ENCODE results near the gene TUBB4B.

Gene TUBB4B

DNA sequence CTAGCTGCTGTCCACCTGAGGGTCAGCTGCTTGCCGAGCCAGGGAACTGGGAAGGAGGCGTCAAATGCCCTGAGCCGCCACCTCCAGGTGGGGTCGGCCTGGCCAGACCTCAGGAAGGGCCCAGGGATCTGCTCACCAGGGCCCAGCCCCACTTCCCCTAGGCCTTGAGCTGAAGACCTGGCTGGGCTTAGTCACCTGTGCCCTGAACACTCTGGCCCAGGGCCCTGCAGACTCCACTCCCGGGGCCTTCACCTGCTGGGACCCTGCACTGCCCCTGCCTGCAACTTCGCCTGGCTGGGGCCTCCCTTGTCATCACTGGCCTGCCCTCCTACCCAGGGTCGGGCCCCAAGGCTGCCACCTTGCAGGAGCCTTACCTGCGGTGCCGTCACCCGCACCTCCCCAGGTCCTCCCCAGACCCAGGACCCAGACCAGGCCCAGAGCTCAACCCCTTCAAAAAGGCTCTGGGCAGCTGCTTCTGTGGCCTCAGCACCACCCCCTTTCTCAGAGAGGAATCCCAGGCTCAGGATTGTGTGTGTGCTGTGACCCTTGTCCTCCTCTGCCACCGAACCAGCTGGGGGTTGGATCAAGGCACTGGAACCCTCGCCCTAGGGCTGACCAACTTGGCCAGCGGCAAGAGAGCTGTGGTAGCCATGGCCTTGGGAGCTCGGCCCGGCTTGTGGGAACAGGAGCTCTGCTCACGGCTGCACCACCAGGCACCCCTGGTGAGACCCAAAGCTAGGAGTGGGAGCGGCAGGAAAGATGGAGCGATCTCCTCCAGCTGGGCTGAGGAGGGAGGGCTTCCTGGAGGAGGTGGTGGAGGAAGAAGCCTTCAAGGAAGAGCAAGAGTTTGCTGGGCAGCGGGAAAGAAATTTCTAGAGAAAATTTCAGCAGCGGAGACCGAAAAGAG lies 12.9 kb downstream of the TUBB4B start:
- no peak for DNase-seq

DNA sequence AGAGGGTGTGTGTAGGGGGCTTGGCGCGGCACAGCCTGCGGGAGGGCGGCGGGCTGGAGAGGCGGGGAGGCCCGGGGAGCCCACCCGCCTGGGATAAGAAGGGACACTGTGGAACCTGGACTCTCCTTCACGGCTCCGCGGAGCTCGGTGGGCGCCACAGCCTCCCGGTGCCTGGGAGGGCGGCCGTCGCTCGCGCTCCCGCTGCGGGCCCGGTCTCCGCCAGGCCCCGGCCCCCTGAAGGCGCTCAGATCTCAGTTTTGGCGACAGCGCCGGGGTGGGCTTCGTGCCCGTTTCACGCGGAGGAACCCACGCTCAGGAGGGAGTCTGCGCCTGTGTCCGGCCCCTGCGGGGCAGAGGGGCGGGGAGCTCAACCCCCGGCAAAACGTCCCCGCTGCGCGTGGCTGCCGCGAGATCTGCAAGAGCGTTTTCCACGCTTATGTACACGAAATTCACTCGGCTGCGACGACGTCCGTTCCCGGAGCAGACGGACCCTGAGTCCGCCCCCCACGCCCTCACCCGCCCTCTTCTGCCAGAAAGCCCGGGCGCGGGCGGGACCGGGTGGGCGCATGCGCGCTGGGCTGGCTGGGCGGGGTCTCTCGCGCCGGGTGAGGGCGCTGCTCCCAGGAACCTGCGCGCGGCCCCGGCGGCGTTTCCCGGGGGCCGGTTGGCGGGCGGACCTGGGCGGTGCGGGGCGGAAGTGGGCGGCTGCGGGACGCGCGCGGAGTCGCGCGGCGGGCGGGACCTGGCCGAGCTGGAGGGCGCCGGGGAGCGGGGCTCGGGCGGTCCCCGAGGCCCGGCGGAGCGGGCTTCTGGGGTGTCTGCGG lies 13.7 kb downstream of the TUBB4B start, which contains the start of gene NELFB:
Gene NELFB (plus strand): TSS at position 704 of the 824 bp plus-strand sequence.
- peak; percentile 92 for DNase-seq

DNA sequence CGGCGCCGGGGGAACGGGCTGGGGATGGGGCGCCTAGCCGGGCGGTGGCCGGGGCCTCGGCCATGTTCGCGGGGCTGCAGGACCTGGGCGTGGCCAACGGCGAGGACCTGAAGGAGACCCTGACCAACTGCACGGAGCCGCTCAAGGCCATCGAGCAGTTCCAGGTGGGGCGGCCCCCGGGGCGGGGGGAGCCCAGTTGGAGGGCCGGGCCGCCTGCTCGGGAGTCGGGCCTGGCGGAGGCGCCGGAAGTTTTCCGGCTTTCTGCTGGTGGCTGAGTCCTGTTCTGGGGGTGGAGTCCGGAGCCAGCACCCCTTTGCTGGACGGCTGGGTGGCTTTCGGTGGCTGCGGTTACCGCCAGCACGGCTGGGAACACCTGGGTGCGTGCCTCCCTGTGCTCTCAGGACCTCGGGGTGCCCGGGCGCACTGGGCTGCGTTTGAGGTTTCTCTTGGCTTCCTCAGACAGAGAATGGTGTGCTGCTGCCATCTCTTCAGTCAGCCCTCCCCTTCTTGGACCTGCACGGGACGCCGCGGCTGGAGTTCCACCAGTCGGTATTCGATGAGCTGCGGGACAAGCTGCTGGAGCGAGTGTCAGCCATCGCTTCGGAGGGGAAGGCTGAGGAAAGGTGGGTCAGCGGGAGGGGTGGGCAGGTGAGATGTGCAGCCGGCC lies 14.5 kb downstream of the TUBB4B start:
- DNase-seq = peak; percentile 56

DNA sequence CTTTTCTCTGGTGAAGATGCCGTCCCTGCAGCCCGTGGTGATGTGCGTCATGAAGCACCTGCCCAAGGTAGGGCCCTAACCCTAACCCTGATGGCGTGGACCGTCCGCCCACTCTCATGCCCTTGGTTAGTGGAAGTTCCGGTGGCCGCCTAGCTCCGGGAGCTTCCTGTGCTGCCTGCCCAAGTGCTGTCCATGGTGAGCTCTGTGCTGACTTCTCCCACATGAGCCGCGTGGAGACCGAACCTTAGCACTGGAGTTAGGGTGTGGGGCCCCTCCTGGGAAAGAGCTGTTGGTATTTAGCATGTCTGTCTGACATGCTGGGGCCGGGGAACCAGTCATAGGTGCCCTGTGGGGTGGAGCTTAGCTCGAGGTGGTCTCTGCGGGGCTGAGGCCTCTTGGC lies 15.3 kb downstream of the TUBB4B start:
- no peak for DNase-seq

DNA sequence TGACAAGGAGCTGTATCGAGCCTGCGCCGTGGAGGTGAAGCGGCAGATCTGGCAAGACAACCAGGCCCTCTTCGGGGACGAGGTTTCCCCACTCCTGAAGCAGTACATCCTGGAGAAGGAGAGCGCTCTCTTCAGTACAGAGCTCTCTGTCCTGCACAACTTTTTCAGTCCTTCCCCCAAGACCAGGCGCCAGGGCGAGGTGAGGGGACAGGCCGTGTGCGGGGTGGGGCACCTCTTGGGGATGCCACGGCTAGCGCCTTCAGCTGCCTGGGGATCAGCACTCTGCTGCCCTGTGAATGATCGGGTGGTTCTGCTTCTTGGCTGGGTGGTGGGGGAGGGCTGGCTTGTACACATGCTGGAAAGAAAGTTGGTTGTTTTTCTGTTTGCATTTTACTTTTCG lies 15.8 kb downstream of the TUBB4B start:
- DNase-seq = peak; percentile 61

DNA sequence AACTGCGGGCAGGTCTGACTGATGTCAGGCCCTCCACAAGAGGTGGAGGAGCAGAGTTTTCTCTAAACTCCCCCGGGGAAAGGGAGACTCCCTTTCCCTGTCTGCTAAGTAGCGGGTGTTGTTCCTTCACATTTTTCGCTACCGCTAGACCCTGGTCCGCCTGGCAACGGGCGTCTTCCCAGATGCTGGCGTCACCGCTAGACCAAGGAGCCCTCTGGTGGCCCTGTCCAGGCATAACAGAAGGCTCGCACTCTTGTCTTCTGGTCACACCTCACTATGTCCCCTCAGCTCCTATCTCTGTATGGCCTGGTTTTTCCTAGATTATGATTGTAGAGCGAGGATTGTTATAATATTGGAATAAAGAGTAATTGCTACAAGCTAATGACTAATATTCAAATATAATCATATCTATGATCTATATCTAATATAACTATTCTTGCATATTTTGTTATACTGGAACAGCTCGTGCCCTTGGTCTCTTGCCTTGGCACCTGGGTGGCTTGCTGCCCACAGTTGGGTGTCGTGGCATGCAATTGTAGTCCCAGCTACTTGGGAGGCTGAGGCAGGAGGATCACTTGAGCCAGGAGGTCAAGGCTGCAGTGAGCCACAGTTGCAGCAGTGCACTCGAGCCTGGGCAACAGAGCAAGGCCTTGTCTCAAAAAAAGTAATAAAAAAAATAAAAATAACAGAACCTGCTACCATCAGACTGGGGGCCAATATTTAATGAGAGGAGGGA lies 21.3 kb downstream of the TUBB4B start:
- peak; percentile 29 for DNase-seq

DNA sequence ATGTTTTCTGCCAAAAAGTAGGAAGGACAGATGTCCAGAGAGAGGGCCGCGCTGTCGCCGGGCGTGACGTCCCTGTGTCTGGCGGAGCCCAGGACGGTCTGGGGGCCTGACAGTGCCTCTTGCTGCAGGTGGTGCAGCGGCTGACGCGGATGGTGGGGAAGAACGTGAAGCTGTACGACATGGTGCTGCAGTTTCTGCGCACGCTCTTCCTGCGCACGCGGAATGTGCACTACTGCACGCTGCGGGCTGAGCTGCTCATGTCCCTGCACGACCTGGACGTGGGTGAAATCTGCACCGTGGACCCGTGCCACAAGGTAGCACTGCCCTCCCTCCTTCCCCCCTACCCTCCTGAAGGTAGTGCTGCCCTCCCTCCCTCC lies 21.8 kb downstream of the TUBB4B start:
- no peak for DNase-seq

DNA sequence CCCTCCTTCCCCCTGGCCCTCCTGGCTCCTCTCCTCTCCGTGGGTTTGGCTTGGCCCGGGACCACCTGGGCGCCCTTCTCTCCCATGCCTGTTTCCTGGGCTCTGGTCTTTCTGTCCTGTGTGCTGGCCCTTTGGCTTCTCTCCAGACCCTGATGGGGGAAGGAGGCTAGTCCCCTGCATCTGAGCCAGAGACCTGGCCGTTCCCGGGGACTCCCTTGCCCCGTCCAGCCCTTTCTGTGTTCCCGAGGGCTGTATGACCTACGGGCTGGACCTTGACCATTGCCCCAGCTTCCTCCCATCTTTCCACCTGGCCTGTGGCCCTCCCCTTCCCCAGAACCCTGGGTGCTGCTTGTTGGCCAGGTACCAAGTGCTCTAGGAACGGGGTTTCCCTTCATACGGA lies 22.4 kb downstream of the TUBB4B start:
- no peak for DNase-seq

DNA sequence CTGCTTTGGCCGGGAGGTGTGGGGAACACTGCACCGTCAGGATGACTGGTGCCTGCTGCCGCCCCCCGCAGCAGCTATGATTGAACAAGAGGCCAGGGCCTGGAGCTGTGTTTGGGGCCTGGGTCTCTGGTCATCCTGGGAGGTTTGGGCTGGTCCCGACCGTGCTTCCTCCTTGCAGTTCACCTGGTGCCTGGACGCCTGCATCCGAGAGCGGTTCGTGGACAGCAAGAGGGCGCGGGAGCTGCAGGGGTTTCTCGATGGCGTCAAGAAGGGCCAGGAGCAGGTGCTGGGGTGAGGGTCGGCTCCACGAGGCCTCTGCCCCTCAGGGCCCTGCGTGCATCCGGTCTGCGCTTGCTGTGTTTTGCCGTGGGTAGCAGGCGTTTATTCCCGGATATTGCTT lies 23.0 kb downstream of the TUBB4B start:
- no peak for DNase-seq

DNA sequence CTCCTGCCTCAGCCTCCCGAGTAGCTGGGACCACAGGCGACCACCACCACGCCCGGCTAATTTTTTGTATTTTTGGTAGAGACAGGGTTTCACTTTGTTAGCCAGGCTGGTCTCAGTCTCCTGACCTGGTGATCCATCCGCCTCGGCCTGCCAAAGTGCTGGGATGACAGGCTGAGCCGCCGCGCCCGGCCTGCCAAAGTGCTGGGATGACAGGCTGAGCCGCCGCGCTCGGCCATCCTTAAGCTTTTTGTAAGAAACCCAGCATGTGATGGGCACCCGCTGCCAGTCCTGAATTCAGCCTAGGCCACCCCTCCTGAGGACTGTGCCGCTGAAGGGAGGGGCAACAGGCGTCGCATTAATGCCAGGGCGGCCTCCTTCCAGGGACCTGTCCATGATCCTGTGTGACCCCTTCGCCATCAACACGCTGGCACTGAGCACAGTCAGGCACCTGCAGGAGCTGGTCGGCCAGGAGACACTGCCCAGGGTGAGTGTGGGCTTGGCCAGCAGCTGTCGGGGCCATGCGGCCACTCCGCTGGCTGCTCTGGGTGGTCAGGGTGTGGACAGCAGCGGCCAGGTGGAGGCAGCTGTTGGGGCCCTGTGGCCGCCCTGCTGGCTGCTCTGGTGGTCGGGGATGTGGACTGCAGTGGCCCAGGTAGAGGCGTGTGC lies 24.5 kb downstream of the TUBB4B start:
- DNase-seq = no peak

DNA sequence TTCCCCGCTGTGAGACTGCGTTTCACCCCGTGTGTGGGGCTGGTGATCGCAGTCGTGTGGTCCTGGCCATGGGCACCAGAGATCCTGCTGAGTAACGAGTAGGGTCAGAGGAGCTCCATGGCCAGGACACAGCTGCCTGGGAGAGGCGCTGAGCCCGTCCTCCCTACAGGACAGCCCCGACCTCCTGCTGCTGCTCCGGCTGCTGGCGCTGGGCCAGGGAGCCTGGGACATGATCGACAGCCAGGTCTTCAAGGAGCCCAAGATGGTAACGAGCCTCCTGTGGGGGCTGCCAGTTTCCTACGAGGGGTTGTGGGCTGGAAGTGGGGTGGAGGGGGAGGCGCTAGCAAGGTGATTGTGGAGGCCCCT lies 25.1 kb downstream of the TUBB4B start:
- no peak for DNase-seq

DNA sequence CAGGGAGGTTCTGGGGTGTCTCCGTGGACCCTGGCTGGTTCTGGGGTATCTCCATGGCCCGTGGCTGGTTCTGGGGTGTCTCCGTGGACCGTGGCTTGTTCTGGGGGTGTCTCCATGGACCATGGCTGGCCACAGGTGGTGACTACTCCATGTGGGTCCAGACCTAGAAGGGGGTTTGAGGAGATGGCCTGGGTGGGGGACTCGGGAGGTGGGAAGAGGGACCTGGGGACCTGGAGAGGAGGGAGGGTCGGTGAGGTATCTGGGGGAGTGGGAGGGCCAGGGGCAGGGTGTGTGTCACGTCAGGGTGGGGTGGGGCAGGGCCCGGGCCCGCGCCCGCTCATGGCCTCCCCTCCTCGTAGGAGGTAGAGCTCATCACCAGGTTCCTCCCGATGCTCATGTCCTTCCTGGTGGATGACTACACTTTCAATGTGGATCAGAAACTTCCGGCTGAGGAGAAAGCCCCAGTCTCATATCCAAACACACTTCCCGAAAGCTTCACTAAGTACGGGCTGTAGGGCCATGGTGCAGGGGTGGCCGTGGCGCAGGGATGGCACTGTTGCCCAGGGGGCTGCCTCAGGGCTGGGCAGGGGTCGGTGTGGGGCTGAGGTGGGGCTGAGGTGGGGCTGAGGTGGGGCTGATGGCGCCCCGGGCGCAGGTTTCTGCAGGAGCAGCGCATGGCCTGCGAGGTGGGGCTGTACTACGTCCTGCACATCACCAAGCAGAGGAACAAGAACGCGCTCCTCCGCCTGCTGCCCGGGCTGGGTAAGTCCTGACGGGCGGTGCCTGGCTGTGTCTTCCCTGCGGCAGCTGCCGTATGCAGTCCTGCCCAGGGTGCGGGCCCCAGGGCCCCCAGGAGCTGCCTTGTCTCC lies 25.7 kb downstream of the TUBB4B start:
- no peak for DNase-seq

DNA sequence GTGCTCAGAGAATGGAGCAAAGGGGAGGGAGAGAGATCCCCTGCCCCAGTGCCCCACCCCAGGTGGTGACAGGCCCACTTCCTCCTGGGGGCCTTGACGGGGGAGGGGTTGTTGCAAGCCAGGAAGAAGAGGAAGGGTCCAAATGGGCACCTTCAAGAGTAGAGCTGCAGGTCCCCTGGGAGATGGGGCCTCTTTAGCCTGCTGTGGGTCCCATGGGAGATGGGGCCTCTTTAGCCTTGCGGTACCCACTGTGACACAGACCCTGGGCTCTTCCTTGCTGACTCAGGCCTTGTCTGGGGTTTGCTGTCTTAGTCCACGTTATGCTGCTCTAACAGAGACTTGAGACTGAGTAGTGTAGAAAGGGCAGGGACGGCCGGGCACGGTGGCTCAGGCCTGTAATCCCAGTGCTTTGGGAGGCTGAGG lies 26.9 kb downstream of the TUBB4B start:
- no peak for DNase-seq

DNA sequence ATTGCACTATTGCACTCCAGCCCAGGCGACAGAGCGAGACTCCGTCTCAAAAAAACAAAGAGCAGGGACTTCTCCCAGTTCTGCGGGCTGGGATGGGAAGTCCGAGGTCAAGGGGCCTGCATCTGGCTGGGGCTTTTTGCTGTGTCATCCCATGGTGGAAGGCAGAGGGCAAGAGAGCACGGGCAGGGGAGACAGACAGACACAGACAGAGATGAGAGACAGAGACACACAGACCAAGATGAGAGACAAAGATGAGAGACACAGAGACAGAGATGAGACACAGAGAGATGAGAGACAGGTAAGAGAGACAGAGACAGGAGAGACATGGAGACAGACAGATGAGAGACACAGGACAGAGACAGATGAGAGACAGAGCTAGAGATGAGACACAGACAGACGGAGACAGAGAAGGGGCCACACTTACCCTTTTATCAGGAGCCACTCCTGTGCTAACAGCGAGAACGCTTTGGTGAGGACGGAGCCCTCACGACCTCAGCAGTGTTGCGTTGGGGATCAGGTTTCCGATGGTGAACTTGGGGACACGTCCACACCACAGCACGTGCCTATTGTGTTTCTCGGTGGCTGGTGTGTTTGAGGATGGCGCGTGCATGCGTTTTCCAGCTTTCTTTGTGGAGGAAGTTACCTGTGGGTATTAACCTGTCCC lies 27.6 kb downstream of the TUBB4B start:
- DNase-seq = no peak

DNA sequence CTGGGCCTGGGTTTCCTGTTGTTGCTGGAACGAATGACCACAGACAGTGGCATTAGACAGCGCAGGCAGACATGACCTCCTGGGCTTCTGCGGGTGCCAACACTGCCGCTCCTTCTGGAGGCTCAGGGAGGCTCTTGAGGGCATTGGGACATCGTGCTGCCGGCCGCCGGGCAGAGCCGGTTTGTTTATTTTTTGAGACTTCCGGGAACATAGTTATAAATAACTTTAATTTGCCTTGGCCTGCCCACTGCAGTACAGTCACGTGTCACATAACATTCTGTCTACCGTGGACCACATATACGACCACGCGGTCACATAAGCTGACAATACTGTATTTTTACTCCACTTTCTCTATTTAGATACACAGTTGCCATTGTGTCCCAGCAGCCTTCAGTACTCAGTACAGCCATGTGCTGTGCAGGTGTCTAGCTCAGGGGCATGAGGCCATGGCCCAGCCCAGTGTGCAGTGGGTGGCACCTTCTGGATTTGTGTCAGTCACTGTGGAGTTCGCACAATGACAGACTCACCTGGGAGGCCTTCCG lies 28.2 kb downstream of the TUBB4B start:
- DNase-seq = no peak

DNA sequence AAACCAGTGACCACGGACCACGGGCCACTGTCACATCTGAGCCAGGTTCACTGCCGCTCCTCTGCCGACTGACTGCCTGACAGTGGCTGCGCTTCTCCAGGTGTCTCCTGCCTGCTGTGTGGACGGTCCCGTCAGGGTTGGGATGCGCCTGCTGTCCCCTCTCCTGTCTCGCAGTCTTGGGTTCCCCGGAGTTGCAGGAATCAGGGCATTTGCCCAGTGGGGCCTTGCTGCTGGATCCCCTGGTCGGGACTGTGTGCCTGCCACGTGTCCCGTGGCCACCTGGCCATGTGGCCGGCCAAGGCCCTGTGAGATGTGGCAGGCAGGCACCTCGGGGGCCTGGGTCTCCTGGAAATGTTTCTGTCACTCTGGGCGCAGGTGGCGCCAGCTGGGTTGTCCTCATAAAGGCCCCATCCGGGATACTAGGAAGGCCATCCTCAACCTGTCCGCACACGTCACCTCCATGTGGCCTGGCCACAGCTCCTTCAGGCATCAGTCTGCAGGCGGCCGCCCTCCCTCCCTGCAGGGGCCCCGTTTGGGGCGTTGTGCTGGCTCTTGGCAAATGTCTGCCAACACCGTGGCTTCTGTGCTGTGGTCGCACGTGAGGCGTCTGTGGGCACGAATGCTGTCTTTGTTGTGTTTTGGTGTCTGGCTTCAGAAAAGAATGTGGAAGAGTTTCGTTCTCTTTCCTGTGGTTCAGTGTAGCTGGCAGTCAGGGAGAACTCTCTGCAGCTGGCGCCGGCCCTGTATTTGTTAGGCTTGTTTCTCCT lies 30.0 kb downstream of the TUBB4B start:
- DNase-seq = peak; percentile 47

DNA sequence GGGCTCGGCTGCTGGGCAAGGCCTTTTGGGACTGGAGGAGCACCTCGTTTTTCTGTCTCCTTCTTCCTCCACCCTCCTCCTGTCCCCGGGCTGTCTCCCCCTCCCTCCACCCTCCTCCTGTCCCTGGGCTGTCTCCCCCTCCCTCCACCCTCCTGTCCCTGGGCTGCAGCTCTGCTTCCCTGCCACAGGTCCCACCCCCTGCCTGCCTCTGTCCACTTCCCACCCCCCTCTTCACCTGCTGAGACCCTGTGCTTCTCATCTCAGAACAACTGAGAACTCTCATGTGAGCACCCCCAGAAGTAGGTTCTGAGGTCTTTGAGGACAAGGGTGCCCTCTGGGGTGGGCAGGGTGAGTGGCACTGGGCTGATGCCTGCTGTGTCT lies 30.6 kb downstream of the TUBB4B start:
- DNase-seq = no peak

DNA sequence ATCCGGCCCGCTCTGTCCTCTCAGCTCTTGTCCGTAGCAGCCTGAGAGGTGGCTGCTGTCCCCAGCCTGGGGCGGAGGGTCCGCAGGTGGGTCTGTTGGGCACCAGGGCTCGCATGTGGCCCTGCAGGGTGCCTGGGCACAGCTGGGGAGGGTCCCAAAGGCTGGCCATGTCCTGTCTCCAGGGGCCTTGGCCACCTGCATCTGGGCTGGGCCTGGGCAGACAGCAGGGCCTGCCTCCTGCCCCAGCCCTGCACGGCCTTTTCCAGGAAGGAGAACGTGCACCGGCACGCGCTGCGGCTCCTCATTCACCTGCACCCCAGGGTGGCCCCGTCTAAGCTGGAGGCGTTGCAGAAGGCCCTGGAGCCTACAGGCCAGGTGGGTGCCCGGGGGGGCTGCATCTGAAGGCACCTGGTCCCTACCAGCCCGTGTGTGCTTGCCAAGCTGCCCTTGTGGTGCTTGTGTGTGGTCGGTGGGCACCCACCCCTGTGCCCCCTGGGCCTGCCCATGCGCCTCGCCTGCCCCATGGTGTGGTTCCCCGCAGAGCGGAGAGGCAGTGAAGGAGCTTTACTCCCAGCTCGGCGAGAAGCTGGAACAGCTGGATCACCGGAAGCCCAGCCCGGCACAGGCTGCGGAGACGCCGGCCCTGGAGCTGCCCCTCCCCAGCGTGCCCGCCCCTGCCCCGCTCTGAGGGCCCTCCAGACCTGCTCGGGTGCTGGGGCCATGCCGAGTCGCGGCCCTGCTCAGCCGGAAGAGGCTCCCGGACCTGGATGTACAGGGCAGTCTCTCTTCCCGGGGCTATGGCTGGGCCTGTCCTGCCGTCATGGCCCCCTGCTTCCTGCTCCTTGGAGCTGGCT lies 31.4 kb downstream of the TUBB4B start:
- no peak for DNase-seq

DNA sequence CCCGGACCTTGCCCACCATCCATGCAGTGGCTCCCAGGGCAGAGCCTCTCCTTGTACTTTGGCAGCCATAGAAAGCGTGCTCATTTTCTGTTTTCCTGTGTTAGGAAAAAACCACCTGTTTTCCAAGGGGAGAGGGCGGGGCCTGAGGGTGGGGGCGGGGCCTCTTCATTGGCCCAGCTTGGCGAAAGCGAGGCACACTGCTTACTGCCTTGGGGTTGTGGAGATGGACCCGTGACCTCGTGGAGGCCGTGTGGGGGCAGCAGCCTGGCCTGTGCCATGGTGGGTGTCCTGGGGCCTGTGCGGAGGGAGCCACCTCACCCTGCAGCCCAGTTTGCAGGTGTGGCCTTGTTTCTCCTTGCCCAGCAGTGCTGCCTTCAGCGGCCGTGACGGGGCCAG lies 32.0 kb downstream of the TUBB4B start:
- no peak for DNase-seq

Measured in hematopoietic multipotent progenitor cell treated with erythropoietin and hydrocortisone succinate and interleukin-3 and kit ligand, for 6 days (in vitro differentiated cells).